SK-N-SH (cell line): ENCODE data around the gene SLC9A4. TPM values are rescaled to one million over a fixed set of nuclear protein-coding genes. Genes with fewer than 3 reads are reported as not detected.

ENCODE experiments used
- CTCF ChIA-PET: fragments of 300-600, 350-600 bp; formaldehyde crosslinking; extraction: SDS; loops from one replicate; lab custom pipeline; 2021; lab: Yijun Ruan, JAX
- POLR2A ChIA-PET: fragments of 350-600 bp; sonication (Branson Sonifier 250); formaldehyde crosslinking; extraction: SDS; loops from one replicate; lab custom pipeline; 2020; ENCODE audit warnings: antibody characterized with exemption, inconsistent platforms; lab: Yijun Ruan, JAX
- DNase-seq: peaks from one replicate; pipeline ENCODE4 v3.0.0; 2012
- H2AFZ ChIP-seq: fragments of 200-600 bp; sonication (generic); 2 replicates; pipeline ENCODE4 v1.8.1; 2016; ENCODE audit warnings: antibody characterized with exemption, mild to moderate bottlenecking, low read depth
- H3F3A ChIP-seq: fragments of 200-600 bp; sonication (generic); replicated peaks from 2 replicates; pipeline ENCODE3; 2016; ENCODE audit warnings: antibody characterized with exemption, mild to moderate bottlenecking; ENCODE audit not compliant: insufficient read depth
- H3K27ac ChIP-seq, 2 experiments: fragments of 200-500 bp in 1 of 2; fragments of 200-600 bp in 1 of 2; sonication (Bioruptor generic) in 1 of 2; sonication (generic), shearing (Covaris generic) in 1 of 2; 2 replicates each; pipeline versions ENCODE4 v1.5.1 to v1.6.1; 2014 to 2016; ENCODE audit warnings: low read depth in 2 of 2, inconsistent platforms in 1 of 2, low read length in 1 of 2, mild to moderate bottlenecking in 1 of 2, mixed read lengths in 1 of 2
- H3K27me3 ChIP-seq: fragments of 200-600 bp; sonication (generic), shearing (Covaris generic); 2 replicates; pipeline ENCODE4 v1.6.1; 2016; ENCODE audit warnings: mixed run types; ENCODE audit not compliant: insufficient read depth
- H3K36me3 ChIP-seq, 2 experiments: fragments of 200-500 bp in 1 of 2; fragments of 200-600 bp in 1 of 2; sonication (Bioruptor generic) in 1 of 2; sonication (generic) in 1 of 2; replicated peaks in 1 of 2; 2 replicates each; pipeline versions ENCODE3 to v1.5.1; 2014 to 2016; ENCODE audit warnings: low read length in 1 of 2, mild to moderate bottlenecking in 1 of 2; ENCODE audit not compliant: insufficient read depth in 2 of 2, control insufficient read depth in 1 of 2
- H3K4me1 ChIP-seq, 2 experiments: fragments of 200-500 bp in 1 of 2; fragments of 200-600 bp in 1 of 2; sonication (Bioruptor generic) in 1 of 2; sonication (generic), shearing (Covaris generic) in 1 of 2; 2 replicates each; pipeline versions ENCODE4 v1.5.1 to v1.6.1; 2014 to 2016; ENCODE audit warnings: low read depth in 1 of 2, low read length in 1 of 2, mixed run types in 1 of 2; ENCODE audit not compliant: insufficient read depth in 2 of 2, control insufficient read depth in 1 of 2
- H3K4me2 ChIP-seq: fragments of 200-600 bp; sonication (generic), shearing (Covaris generic); 2 replicates; pipeline ENCODE4 v1.6.1; 2017; ENCODE audit warnings: mixed run types
- H3K4me3 ChIP-seq, 2 experiments: fragments of 200-500 bp in 1 of 2; fragments of 200-600 bp in 1 of 2; sonication (Bioruptor generic) in 1 of 2; sonication (generic), shearing (Covaris generic) in 1 of 2; 2 replicates each; pipeline versions ENCODE4 v1.5.1 to v1.8.1; 2014 to 2016; ENCODE audit warnings: low read depth in 2 of 2, inconsistent platforms in 1 of 2, low read length in 1 of 2, mild to moderate bottlenecking in 1 of 2, mixed read lengths in 1 of 2, moderate library complexity in 1 of 2
- H3K79me2 ChIP-seq: fragments of 200-600 bp; sonication (generic); 2 replicates; pipeline ENCODE4 v1.8.1; 2017; ENCODE audit warnings: mild to moderate bottlenecking; ENCODE audit not compliant: insufficient read depth
- H3K9ac ChIP-seq: fragments of 200-600 bp; sonication (generic); 2 replicates; pipeline ENCODE4 v1.6.1; 2017; ENCODE audit warnings: mixed run types
- H3K9me2 ChIP-seq: fragments of 200-600 bp; sonication (generic); 2 replicates; pipeline ENCODE4 v1.6.1; 2017; ENCODE audit warnings: mixed run types
- H3K9me3 ChIP-seq: fragments of 200-600 bp; sonication (generic); 2 replicates; pipeline ENCODE4 v1.6.1; 2017; ENCODE audit warnings: mixed run types, mild to moderate bottlenecking, moderate library complexity
- H4K20me1 ChIP-seq: fragments of 200-600 bp; sonication (generic); 2 replicates; pipeline ENCODE4 v1.6.1; 2017; ENCODE audit warnings: mild to moderate bottlenecking, mixed run types; ENCODE audit not compliant: insufficient read depth
- CHD2 ChIP-seq: fragments of 150-350 bp; IDR thresholded peaks from 2 replicates; pipeline ENCODE4 v1.6.1; 2018; ENCODE audit warnings: low read length; ENCODE audit not compliant: partially characterized antibody
- CTCF ChIP-seq: fragments of 200-600 bp; sonication (generic); IDR thresholded peaks from 2 replicates; pipeline ENCODE4 v1.6.1; 2017; ENCODE audit warnings: antibody characterized with exemption, mild to moderate bottlenecking, moderate library complexity
- ELF1 ChIP-seq: IDR thresholded peaks from 2 replicates; pipeline ENCODE4 v1.4.0; 2012
- EP300 ChIP-seq, 2 experiments: IDR thresholded peaks; 2 replicates each; pipeline versions ENCODE4 v1.4.0 to v1.6.1; 2012; ENCODE audit warnings: borderline replicate concordance in 1 of 2, low read depth in 1 of 2, low read length in 1 of 2
- EZH2phosphoT487 ChIP-seq: fragments of 200-600 bp; sonication (generic); IDR thresholded peaks from 2 replicates; pipeline ENCODE4 v1.6.1; 2017; ENCODE audit warnings: low read depth, mixed run types, mild to moderate bottlenecking, antibody characterized with exemption, moderate library complexity, borderline replicate concordance
- FOSL2 ChIP-seq: IDR thresholded peaks from 2 replicates; pipeline ENCODE4 v1.4.0; 2012; ENCODE audit warnings: low read depth, mild to moderate bottlenecking, moderate library complexity, borderline replicate concordance
- FOXJ3 ChIP-seq: sonication (generic); formaldehyde crosslinking; IDR thresholded peaks from 2 replicates; pipeline ENCODE4 v1.5.1; 2020; ENCODE audit warnings: mild to moderate bottlenecking, missing genetic modification reagents
- GABPA ChIP-seq: IDR thresholded peaks from 2 replicates; pipeline ENCODE4 v1.4.0; 2012; ENCODE audit warnings: low read depth, mild to moderate bottlenecking
- JUND ChIP-seq: IDR thresholded peaks from 2 replicates; pipeline ENCODE4 v1.4.0; 2012
- MAX ChIP-seq: IDR thresholded peaks from 2 replicates; pipeline ENCODE4 v1.4.0; 2012; ENCODE audit warnings: low read depth
- POLR2AphosphoS5 ChIP-seq: IDR thresholded peaks from 2 replicates; pipeline ENCODE4 v1.6.1; 2012; ENCODE audit warnings: low read depth, low read length
- RAD21 ChIP-seq: IDR thresholded peaks from 2 replicates; pipeline ENCODE4 v1.6.1; 2012; ENCODE audit warnings: mild to moderate bottlenecking, low read length
- REST ChIP-seq: IDR thresholded peaks from 2 replicates; pipeline ENCODE4 v1.6.1; 2012; ENCODE audit warnings: mild to moderate bottlenecking, low read depth, low read length, moderate library complexity
- RXRA ChIP-seq: IDR thresholded peaks from 2 replicates; pipeline ENCODE4 v1.4.0; 2012; ENCODE audit warnings: low read depth, mild to moderate bottlenecking, borderline replicate concordance
- TEAD4 ChIP-seq: IDR thresholded peaks from 2 replicates; pipeline ENCODE4 v1.4.0; 2012; ENCODE audit warnings: mild to moderate bottlenecking, borderline replicate concordance; ENCODE audit not compliant: insufficient read depth
- USF1 ChIP-seq: IDR thresholded peaks from 2 replicates; pipeline ENCODE4 v1.4.0; 2012; ENCODE audit warnings: low read depth, borderline replicate concordance
- WGBS: methylation state at CpG from one replicate; pipeline ENCODE4 v1.1.6; 2017; ENCODE audit warnings: low lambda C conversion rate; 5-methylcytosine and 5-hydroxymethylcytosine counted together
- polyA plus RNA-seq, 3 experiments: library from polyadenylated mRNA; depleted of rRNA; stranded (reverse); fragments of >200 nt; gene quantifications; 2 replicates each; pipeline ENCODE4 v1.2.3, GENCODE V29; 2012

SLC9A4 gene
- polyA plus RNA-seq, 1 of the 3 experiments (the other 2 are of a cell fraction) = 0.07 TPM

- TF ChIP-seq USF1 = no peak
- TF ChIP-seq CTCF = no peak
- TF ChIP-seq EZH2phosphoT487 = no peak
- no peak for TF ChIP-seq TEAD4
- TF ChIP-seq POLR2AphosphoS5 = no peak
- peak overlapping the region; percentile 56 for H3K4me2 ChIP-seq
- H2AFZ ChIP-seq = peak overlapping the region; percentile 54
- H3F3A ChIP-seq = peaks cover 16% of the 10 kb centered on the region
- H3K79me2 ChIP-seq = no peaks in the 10 kb centered on the region
- H3K27me3 ChIP-seq = no peaks in the 10 kb centered on the region
- H3K27ac ChIP-seq = peak overlapping the region; percentile 58 to 86; a peak in 3 of 4 replicates
- POLR2A ChIA-PET = no interaction called here
- DNase-seq = no peak
- H3K9ac ChIP-seq = peak overlapping the region; percentile 59; the same call in 1 of the 2 replicates
- no peaks in the 10 kb centered on the region for H3K36me3 ChIP-seq
- H3K4me1 ChIP-seq = peaks cover 0 to 16% of the 10 kb centered on the region in 2 experiments; a peak in 1 of 4 replicates
- peak overlapping the region in 1 of 2 experiments; percentile 20; a peak in 1 of 4 replicates for H3K4me3 ChIP-seq
- WGBS = 81% methylated on average over 11 of the region's 11 CpGs
- CTCF ChIA-PET = interaction anchor here (1.6 kb wide), 1 partner anchor 41 kb away, joined by 8 read pairs; the partner anchor contains the start of gene SLC9A4
- H3K9me3 ChIP-seq = no peaks in the 10 kb centered on the region
- no peaks in the 10 kb centered on the region for H4K20me1 ChIP-seq
- no peaks in the 10 kb centered on the region for H3K9me2 ChIP-seq
Measured at GRCh38 chr2:102513355-102513939, 40.4 kb downstream of the SLC9A4 start.

- Histone ChIP-seq H3K9ac (peak overlapping the region; percentile 59; the same call in 1 of the 2 replicates), H3K4me3 (peak overlapping the region in 1 of 2 experiments; percentile 20; a peak in 1 of 4 replicates)
- TF ChIP-seq EP300 (IDR thresholded peaks at IDR 0.05; ENCODE audit: borderline replicate concordance in 1 of 2, low read depth in 1 of 2, low read length in 1 of 2) (peak in 1 of 2 experiments; percentile 69; a peak in 2 of 4 replicates), POLR2AphosphoS5 (peak; percentile 66), FOXJ3 (CRISPR knock-in tag) (no peak), RAD21 (no peak), RXRA (peak; percentile 21; the same call in 1 of the 2 replicates), CHD2 (no peak), REST (no peak), ELF1 (no peak), JUND (peak; percentile 99), GABPA (no peak), TEAD4 (peak; percentile 86), MAX (peak; percentile 57), USF1 (no peak), FOSL2 (peak; percentile 98)
Measured at GRCh38 chr2:102514061-102514785, 41.2 kb downstream of the SLC9A4 start.

More at GRCh38 chr2:102514061-102514785, 41.2 kb downstream of the SLC9A4 start:
- no peaks in the 10 kb centered on the region for H4K20me1 ChIP-seq
- peak overlapping the region; percentile 56 for H3K4me2 ChIP-seq
- H3K27me3 ChIP-seq = no peaks in the 10 kb centered on the region
- H3F3A ChIP-seq = peaks cover 16% of the 10 kb centered on the region
- peaks cover 0 to 16% of the 10 kb centered on the region in 2 experiments; a peak in 1 of 4 replicates for H3K4me1 ChIP-seq
- no peak for DNase-seq
- ChIA-PET POLR2A (no interaction called here), CTCF (no interaction called here)
- no peaks in the 10 kb centered on the region for H3K36me3 ChIP-seq
- H3K79me2 ChIP-seq = no peaks in the 10 kb centered on the region
- H3K9me3 ChIP-seq = no peaks in the 10 kb centered on the region
- no peaks in the 10 kb centered on the region for H3K9me2 ChIP-seq
- peak overlapping the region; percentile 72 for H2AFZ ChIP-seq
- 10% methylated on average over 7 of the region's 7 CpGs for WGBS
- H3K27ac ChIP-seq = peak overlapping the region; percentile 58 to 86; a peak in 3 of 4 replicates
